Transverse colon (tissue), 4 donors: ENCODE measurements around the gene PLPP1. TPM values are rescaled to one million over a fixed set of nuclear protein-coding genes. Genes with fewer than 3 reads are reported as not detected.

Experiments used
- DNase-seq: peaks from one replicate; pipeline ENCODE4 v3.0.0-alpha.2; 2019
- H3K27ac ChIP-seq, 4 donors: fragments of 200-600 bp; sonication (generic); 2 replicates each; pipeline ENCODE4 v1.5.1; 2016 to 2018; ENCODE audit warnings: inconsistent platforms in 4 of 4
- H3K27me3 ChIP-seq: fragments of 200-600 bp; sonication (generic); 2 replicates; pipeline ENCODE4 v1.5.1; 2017; ENCODE audit warnings: inconsistent platforms
- H3K36me3 ChIP-seq, 4 donors: fragments of 200-600 bp; sonication (generic); 2 replicates each; pipeline ENCODE4 v1.5.1; 2017 to 2019; ENCODE audit warnings: inconsistent platforms in 4 of 4
- H3K4me1 ChIP-seq, 4 donors: fragments of 200-600 bp; sonication (generic); 2 replicates each; pipeline ENCODE4 v1.5.1; 2017 to 2020; ENCODE audit warnings: inconsistent platforms in 4 of 4
- H3K4me3 ChIP-seq, 4 donors: fragments of 200-600 bp; sonication (generic); 1 replicate in 1 of 4; 2 replicates in 3 of 4; pipeline versions ENCODE4 v1.5.1 to v1.6.1; 2017 to 2019; ENCODE audit warnings: inconsistent platforms in 4 of 4
- H3K9me3 ChIP-seq, 2 donors: fragments of 200-600 bp; sonication (generic); 2 replicates each; pipeline ENCODE4 v1.5.1; 2017 to 2019; ENCODE audit warnings: inconsistent platforms in 2 of 2
- CTCF ChIP-seq, 5 experiments: fragments of 200-600 bp in 3 of 5; fragments of 450-650 bp in 2 of 5; sonication (generic) in 3 of 5; IDR thresholded peaks; 1 replicate in 2 of 5; 2 replicates in 3 of 5; pipeline ENCODE4 v1.5.1; 2016 to 2017; ENCODE audit warnings: antibody characterized with exemption in 5 of 5, inconsistent platforms in 3 of 5, mild to moderate bottlenecking in 2 of 5, moderate library complexity in 1 of 5
- EP300 ChIP-seq: sonication (generic); formaldehyde crosslinking; IDR thresholded peaks from one replicate; pipeline ENCODE4 v1.6.1; 2017; ENCODE audit warnings: antibody characterized with exemption, low read depth
- POLR2A ChIP-seq: fragments of 450-650 bp; IDR thresholded peaks from one replicate; pipeline ENCODE4 v1.6.1; 2016; ENCODE audit warnings: antibody characterized with exemption, mild to moderate bottlenecking, moderate library complexity
- POLR2AphosphoS5 ChIP-seq, 3 donors: sonication (generic); formaldehyde crosslinking; IDR thresholded peaks; one replicate each; pipeline ENCODE4 v1.6.1; 2016; ENCODE audit warnings: antibody characterized with exemption in 3 of 3
- WGBS, 2 donors: methylation state at CpG; one replicate each; pipeline ENCODE4 v1.1.5; 2018; ENCODE audit warnings: low coverage in 1 of 2; 5-methylcytosine and 5-hydroxymethylcytosine counted together
- in situ Hi-C, 4 donors: fragments of 200-750 bp; cut with MboI; loops; one replicate each; pipeline versions ENCODE4 v1.15.0 to v1.15.1; 2017; ENCODE audit warnings: low sequenced_read_pairs in 3 of 4, low pct_ligation_motif_present in 1 of 4, low pct_unique_long_range_greater_than_20kb in 1 of 4
- intact Hi-C: fragments of 100-400 bp; cut with DNase I; formaldehyde crosslinking; loops from one replicate; pipeline ENCODE4 v1.15.1; 2023; ENCODE audit warnings: low total_unique reads
- total RNA-seq, 4 donors: library from RNA; depleted of rRNA; stranded (reverse); fragments of >200 nt; gene quantifications; one replicate each; pipeline ENCODE4 v1.1.0, GENCODE V29; 2016

The PLPP1 gene
- total RNA-seq, 4 donors from 2014 or later, result 222 to 335 (median 288) TPM

GRCh38 chr5:55471468-55471867, 63.3 kb downstream of the PLPP1 start:
- H3K27ac ChIP-seq, result no peak overlapping the region
- no peak for DNase-seq
- no peak overlapping the region for H3K4me3 ChIP-seq
- intact Hi-C loops, result no loop called here
- in situ Hi-C loops, result no loop called here
- peaks cover 0 to 14% (median 0%) of the 10 kb centered on the region in 4 donors for H3K36me3 ChIP-seq
- no peak for TF ChIP-seq EP300
- no peak for TF ChIP-seq POLR2A
- TF ChIP-seq CTCF (IDR thresholded peaks at IDR 0.05), result no peak
- TF ChIP-seq POLR2AphosphoS5 (IDR thresholded peaks at IDR 0.05), result no peak
- peaks cover 18 to 46% (median 25%) of the 10 kb centered on the region in 4 donors for H3K4me1 ChIP-seq
- H3K9me3 ChIP-seq, result no peaks in the 10 kb centered on the region
- WGBS, 2 donors, result 53 to 81% methylated on average over 1 of the region's 1 CpG
- no peaks in the 10 kb centered on the region for H3K27me3 ChIP-seq

DNA sequence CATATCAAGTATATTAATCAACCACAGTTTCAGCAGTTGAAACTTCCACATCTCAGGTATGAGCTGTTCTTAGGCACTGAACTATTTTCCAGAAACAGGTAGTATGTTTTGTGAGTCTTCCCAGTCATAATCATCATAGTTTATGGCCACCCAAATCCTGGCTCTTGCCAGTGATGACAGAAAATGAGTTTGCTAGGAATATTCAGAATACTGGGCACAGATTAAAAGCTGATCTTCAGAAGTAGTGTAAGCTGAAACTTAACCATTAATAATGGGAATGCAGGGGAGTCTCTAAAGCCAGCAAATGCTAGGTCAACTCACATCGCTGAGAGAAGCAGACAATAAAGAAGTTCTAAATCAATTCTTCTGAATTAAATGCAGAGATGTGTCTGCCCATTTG, 64.5 kb downstream of the PLPP1 start:
- H3K27ac ChIP-seq, result peak overlapping the region in 1 of 4 donors; percentile 26
- WGBS, 2 donors, result 96 to 100% methylated on average over 1 of the region's 1 CpG
- H3K36me3 ChIP-seq, result peaks cover 0 to 14% (median 0%) of the 10 kb centered on the region in 4 donors
- H3K4me3 ChIP-seq, result no peak overlapping the region
- H3K4me1 ChIP-seq, result peaks cover 18 to 46% (median 25%) of the 10 kb centered on the region in 4 donors
- no peaks in the 10 kb centered on the region for H3K9me3 ChIP-seq
- in situ Hi-C loops, result no loop called here
- no peaks in the 10 kb centered on the region for H3K27me3 ChIP-seq
- no peak for DNase-seq
- TF ChIP-seq CTCF (IDR thresholded peaks at IDR 0.05) (no peak), POLR2A (no peak), EP300 (no peak), POLR2AphosphoS5 (IDR thresholded peaks at IDR 0.05) (no peak)
- intact Hi-C loops, result no loop called here

GRCh38 chr5:55469839-55470238, 64.9 kb downstream of the PLPP1 start:
- Histone ChIP-seq H3K27ac (peak overlapping the region in 2 of 4 donors; percentile 7 to 26), H3K9me3 (no peaks in the 10 kb centered on the region), H3K4me3 (no peak overlapping the region), H3K36me3 (peaks cover 0 to 18% (median 0%) of the 10 kb centered on the region in 4 donors), H3K27me3 (no peaks in the 10 kb centered on the region), H3K4me1 (peaks cover 18 to 46% (median 25%) of the 10 kb centered on the region in 4 donors)
- no peak for DNase-seq
- TF ChIP-seq EP300 (no peak), POLR2AphosphoS5 (IDR thresholded peaks at IDR 0.05) (no peak), CTCF (IDR thresholded peaks at IDR 0.05) (no peak), POLR2A (no peak)
- in situ Hi-C loops (no loop called here), intact Hi-C loops (no loop called here)

DNA sequence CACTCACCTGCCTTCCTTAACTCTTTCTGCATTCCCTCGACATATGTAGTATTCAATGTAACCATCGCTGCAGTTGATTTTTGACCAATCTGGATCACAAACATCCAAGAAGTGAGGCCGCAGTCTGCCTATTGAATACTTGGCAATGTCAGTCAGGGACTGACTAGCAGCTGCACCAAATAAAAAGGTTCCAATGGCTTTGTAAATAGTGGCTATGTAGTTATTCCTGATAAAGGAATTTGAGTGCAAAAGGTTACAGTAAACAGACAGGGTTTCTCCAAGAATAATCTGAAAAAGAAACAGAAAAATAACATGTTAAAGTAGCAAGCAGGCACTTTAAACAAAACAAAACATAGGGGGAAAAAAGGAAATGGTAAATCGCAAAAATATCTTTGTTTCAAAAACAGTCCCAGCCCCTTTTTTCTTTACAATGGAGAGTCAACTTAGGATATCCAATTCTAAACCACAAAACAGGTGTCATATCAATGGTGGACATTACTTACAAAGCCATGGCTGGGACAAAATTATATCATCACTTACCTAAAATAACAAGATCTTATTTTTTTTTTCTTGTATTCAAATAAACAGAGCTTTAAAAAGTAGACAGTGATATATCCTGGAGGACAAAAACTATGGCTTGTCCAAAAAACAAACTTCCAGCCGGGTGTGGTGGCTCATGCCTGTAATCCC, 66.8 kb downstream of the PLPP1 start:
- Histone ChIP-seq H3K9me3 (no peaks in the 10 kb centered on the region), H3K27ac (peak overlapping the region; percentile 46 to 57 (median 52)), H3K36me3 (peaks cover 0 to 12% (median 0%) of the 10 kb centered on the region in 4 donors), H3K27me3 (no peaks in the 10 kb centered on the region), H3K4me1 (peaks cover 18 to 46% (median 25%) of the 10 kb centered on the region in 4 donors), H3K4me3 (no peak overlapping the region)
- intact Hi-C loops, result no loop called here
- in situ Hi-C loops, result no loop called here
- DNase-seq, result no peak
- TF ChIP-seq EP300 (no peak), POLR2AphosphoS5 (IDR thresholded peaks at IDR 0.05) (no peak), CTCF (IDR thresholded peaks at IDR 0.05) (no peak), POLR2A (no peak)
- WGBS, 2 donors, result 40 to 55% methylated on average over 5 of the region's 5 CpGs
